Adrenal gland (tissue), 12 donors: ENCODE data around the gene DST. TPM values are rescaled to one million over a fixed set of nuclear protein-coding genes. Genes with fewer than 3 reads are reported as not detected.

Experiments used
- DNase-seq, 7 donors: peaks; one replicate each; pipeline ENCODE4 v3.0.0-alpha.2; 2019 to 2020
- H3K27ac ChIP-seq, 5 donors: fragments of 200-600 bp; sonication (generic) in 4 of 5; 1 replicate in 3 of 5; 2 replicates in 2 of 5; pipeline versions ENCODE4 v1.5.1 to v1.8.0; 2016 to 2020; ENCODE audit warnings: mild to moderate bottlenecking in 1 of 5
- H3K27me3 ChIP-seq: fragments of 200-600 bp; 2 replicates; pipeline ENCODE4 v1.8.0; 2021
- H3K36me3 ChIP-seq, 2 donors: fragments of 200-600 bp; replicated peaks in 1 of 2; 1 replicate in 1 of 2; 2 replicates in 1 of 2; pipeline versions ENCODE4 v1.5.1 to v1.8.0; 2018 to 2022
- H3K4me1 ChIP-seq, 2 donors: fragments of 200-600 bp; replicated peaks in 1 of 2; 1 replicate in 1 of 2; 2 replicates in 1 of 2; pipeline versions ENCODE4 v1.5.1 to v1.8.0; 2018 to 2021
- H3K4me3 ChIP-seq, 4 donors: fragments of 200-600 bp; sonication (generic) in 3 of 4; one replicate each; pipeline ENCODE4 v1.5.1; 2016 to 2018
- H3K9me3 ChIP-seq, 3 donors: fragments of 200-600 bp; sonication (generic) in 1 of 3; replicated peaks in 1 of 3; 1 replicate in 2 of 3; 2 replicates in 1 of 3; pipeline versions ENCODE4 v1.5.1 to v1.8.0; 2016 to 2021
- POLR2A ChIP-seq, 2 donors: fragments of 450-650 bp; IDR thresholded peaks; one replicate each; pipeline ENCODE4 v1.6.1; 2017; ENCODE audit warnings: antibody characterized with exemption in 2 of 2, mild to moderate bottlenecking in 2 of 2, moderate library complexity in 1 of 2
- WGBS, 4 donors: extraction: QIAGEN DNeasy Blood & Tissue Kit in 2 of 4; methylation state at CpG; one replicate each; pipeline versions ENCODE4 v1.1.5 to v1.1.7; 2013 to 2017; 5-methylcytosine and 5-hydroxymethylcytosine counted together
- intact Hi-C, 2 donors: fragments of 100-400 bp; cut with DNase I; formaldehyde crosslinking; loops; one replicate each; pipeline versions ENCODE4 v1.14.1 to v1.15.0; 2022 to 2023
- polyA plus RNA-seq, 3 donors: library from polyadenylated mRNA; stranded (reverse); fragments of 200-250 nt in 2 of 3; fragments of 350-450 nt in 1 of 3; fragmentation: Illumina TruSeq in 1 of 3; extraction: RNeasy Lipid Tissue Mini Kit (QIAGEN cat#74804) in 1 of 3; gene quantifications; one replicate each; pipeline ENCODE4 v1.2.3, GENCODE V29; 2013 to 2014
- total RNA-seq, 9 donors: library from RNA; depleted of rRNA in 4 of 9; stranded (reverse); fragments of >200 nt in 4 of 9; fragments of 120-200 nt in 1 of 9; fragmentation: NEBNext Ultra II Directional in 1 of 9; extraction: Animal tissue kit (Norgen Biotek cat#: 25700) in 1 of 9; gene quantifications; one replicate each; pipeline versions ENCODE4 v1.1.0 to v1.2.4, GENCODE V29; 2013 to 2023
- TF ChIP-seq, protein P1 (sequence below), 6 experiments: fragments of 450-650 bp in 4 of 6; fragments of 200-600 bp in 2 of 6; sonication (generic) in 1 of 6; IDR thresholded peaks; 1 replicate in 5 of 6; 2 replicates in 1 of 6; pipeline versions ENCODE4 v1.5.1 to v1.8.0; 2016 to 2021; ENCODE audit warnings: antibody characterized with exemption in 6 of 6, mild to moderate bottlenecking in 2 of 6, moderate library complexity in 1 of 6
- donor health status: healthy with polysubstance abuse.
- donor health status: Bipolar disorder and iron deficiency.
- donor health status: DM: yes; HTN: yes; CAD: no.
- donor health status: DM: no; HTN: no; CAD: no.
- donor health status: DM: no; HTN: no; CAD: no.
- donor health status: DM: yes; HTN: yes; CAD: no.

DST gene
- total and polyA plus RNA-seq, 12 donors, result 105 to 418 (median 265) TPM

DNA sequence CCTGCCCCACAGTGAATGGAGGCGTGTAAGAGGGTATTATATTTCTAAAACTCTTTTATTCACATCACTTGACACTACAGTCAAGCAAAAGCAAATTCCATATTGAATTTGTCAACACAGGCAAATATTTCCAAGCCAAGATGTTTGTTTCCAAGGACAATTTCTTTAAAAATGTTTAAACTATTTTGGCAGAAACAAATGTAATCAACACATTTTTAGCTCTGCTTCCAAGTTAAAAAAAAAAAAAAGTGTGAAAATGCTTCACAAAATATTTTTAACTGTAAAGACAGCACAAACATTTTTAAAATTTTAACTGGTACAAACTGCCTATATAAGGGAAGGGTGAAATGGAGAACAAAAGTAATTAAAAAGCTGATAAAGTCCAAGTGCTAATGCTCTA lies 44.9 kb upstream of the DST start:
- WGBS, 4 donors, result 80 to 100% (median 92%) methylated on average over 1 of the region's 1 CpG
- H3K27ac ChIP-seq, result no peak overlapping the region
- no peak for TF ChIP-seq POLR2A (IDR thresholded peaks at IDR 0.05)
- TF ChIP-seq, protein P1, sequence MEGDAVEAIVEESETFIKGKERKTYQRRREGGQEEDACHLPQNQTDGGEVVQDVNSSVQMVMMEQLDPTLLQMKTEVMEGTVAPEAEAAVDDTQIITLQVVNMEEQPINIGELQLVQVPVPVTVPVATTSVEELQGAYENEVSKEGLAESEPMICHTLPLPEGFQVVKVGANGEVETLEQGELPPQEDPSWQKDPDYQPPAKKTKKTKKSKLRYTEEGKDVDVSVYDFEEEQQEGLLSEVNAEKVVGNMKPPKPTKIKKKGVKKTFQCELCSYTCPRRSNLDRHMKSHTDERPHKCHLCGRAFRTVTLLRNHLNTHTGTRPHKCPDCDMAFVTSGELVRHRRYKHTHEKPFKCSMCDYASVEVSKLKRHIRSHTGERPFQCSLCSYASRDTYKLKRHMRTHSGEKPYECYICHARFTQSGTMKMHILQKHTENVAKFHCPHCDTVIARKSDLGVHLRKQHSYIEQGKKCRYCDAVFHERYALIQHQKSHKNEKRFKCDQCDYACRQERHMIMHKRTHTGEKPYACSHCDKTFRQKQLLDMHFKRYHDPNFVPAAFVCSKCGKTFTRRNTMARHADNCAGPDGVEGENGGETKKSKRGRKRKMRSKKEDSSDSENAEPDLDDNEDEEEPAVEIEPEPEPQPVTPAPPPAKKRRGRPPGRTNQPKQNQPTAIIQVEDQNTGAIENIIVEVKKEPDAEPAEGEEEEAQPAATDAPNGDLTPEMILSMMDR (IDR thresholded peaks at IDR 0.05), result no peak
- no peak for DNase-seq
- no peaks in the 10 kb centered on the region for H3K9me3 ChIP-seq
- no peaks in the 10 kb centered on the region for H3K27me3 ChIP-seq
- no peak overlapping the region for H3K4me3 ChIP-seq
- H3K36me3 ChIP-seq, result no peaks in the 10 kb centered on the region
- intact Hi-C loops, result no loop called here
- peaks cover 15 to 63% of the 10 kb centered on the region in 2 donors for H3K4me1 ChIP-seq

DNA sequence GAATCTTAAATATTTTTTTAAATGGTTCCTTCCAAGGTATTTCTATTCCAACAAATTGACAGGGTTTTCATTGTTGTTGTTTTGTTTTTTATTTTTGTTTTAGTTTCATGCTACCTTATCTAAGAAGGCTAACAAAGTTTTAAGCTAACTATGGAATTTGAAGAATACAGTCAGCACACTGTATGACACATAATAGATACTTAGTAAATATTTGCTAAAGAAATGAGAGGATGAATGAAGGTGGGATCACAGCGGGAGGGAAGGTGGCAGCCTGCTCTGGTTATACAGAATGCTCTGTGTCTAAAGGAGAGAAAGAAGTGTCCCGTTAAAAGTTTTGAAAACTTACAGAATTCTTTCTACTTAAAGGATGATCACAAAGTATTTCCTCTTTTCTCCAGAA lies 43.7 kb upstream of the DST start:
- TF ChIP-seq, protein P1 (IDR thresholded peaks at IDR 0.05), result no peak
- TF ChIP-seq POLR2A (IDR thresholded peaks at IDR 0.05), result no peak
- intact Hi-C loops, result no loop called here
- H3K9me3 ChIP-seq, result no peaks in the 10 kb centered on the region
- no peak overlapping the region for H3K27ac ChIP-seq
- H3K4me1 ChIP-seq, result peaks cover 15 to 52% of the 10 kb centered on the region in 2 donors
- H3K4me3 ChIP-seq, result no peak overlapping the region
- no peaks in the 10 kb centered on the region for H3K27me3 ChIP-seq
- H3K36me3 ChIP-seq, result no peaks in the 10 kb centered on the region
- WGBS, 4 donors, result 88 to 94% (median 92%) methylated on average over 2 of the region's 2 CpGs
- no peak for DNase-seq

DNA sequence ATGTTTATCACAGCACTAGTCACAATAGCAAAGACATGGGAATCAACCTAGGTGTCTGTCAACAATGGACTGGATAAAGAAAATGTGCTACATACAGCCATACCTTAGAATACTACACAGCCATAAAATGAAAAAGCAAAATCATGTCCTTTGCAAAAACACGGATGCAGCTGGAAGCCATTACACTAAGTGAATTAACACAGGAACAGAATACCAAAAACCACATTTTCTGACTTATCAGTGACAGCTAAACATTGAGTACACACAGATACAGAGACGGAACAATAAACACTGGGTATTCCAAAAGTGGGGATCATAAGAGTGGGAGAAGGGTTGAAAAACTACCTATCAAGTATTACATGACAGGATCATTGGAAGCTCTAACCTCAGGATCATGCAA lies 43.3 kb upstream of the DST start:
- no peak overlapping the region for H3K4me3 ChIP-seq
- 64 to 91% (median 86%) methylated on average over 2 of the region's 2 CpGs for WGBS, 4 donors
- H3K4me1 ChIP-seq, result peaks cover 15 to 48% of the 10 kb centered on the region in 2 donors
- no peak for DNase-seq
- H3K27ac ChIP-seq, result no peak overlapping the region
- no peak for TF ChIP-seq POLR2A (IDR thresholded peaks at IDR 0.05)
- TF ChIP-seq, protein P1 (IDR thresholded peaks at IDR 0.05), result no peak
- H3K27me3 ChIP-seq, result no peaks in the 10 kb centered on the region
- no peaks in the 10 kb centered on the region for H3K36me3 ChIP-seq
- intact Hi-C loops, result no loop called here
- H3K9me3 ChIP-seq, result no peaks in the 10 kb centered on the region

DNA sequence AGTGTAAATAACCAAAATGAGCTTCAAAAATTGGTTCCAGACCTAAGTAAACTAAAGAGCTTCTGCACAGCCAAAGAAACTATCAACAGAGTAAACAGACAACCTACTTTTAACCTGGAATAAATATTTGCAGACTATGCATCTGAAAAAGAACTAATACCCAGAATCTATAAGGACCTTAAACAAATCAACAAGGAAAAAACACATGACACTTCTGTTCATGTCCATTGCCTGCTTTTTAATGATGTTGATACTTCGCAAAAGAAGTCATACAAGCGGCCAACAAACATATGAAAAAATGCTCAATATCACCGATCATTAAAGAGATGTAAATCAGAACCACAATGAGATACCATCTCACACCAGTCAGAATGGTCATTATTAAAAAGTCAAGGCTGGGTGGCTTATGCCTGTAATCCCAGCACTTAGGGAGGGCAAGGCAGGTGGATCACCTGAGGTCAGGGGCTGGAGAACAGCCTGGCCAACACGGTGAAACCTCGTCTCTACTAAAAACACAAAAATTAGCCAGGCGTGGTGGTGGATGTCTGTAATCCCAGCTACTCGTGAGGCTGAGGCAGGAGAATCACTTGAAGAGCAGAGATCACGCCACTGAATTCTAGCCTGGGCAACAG lies 42.5 kb upstream of the DST start:
- Histone ChIP-seq H3K4me1 (peaks cover 15 to 41% of the 10 kb centered on the region in 2 donors), H3K27ac (no peak overlapping the region), H3K9me3 (no peaks in the 10 kb centered on the region), H3K4me3 (no peak overlapping the region), H3K36me3 (no peaks in the 10 kb centered on the region), H3K27me3 (no peaks in the 10 kb centered on the region)
- DNase-seq, result no peak
- 92 to 94% (median 93%) methylated on average over 8 of the region's 8 CpGs for WGBS, 4 donors
- no peak for TF ChIP-seq POLR2A (IDR thresholded peaks at IDR 0.05)
- TF ChIP-seq, protein P1 (IDR thresholded peaks at IDR 0.05), result no peak
- intact Hi-C loops, result no loop called here
